ENCODE results near the gene ATG4A.

- TF ChIP-seq CTCF (IDR thresholded peaks at IDR 0.05; ENCODE audit: low read depth, low read length) (no peak), POLR2A (IDR thresholded peaks at IDR 0.05; ENCODE audit: extremely low read depth, insufficient read length) (no peak), MYC (IDR thresholded peaks at IDR 0.05; ENCODE audit: low read depth, low read length) (no peak)
Measured at GRCh38 chrX:108087792-108088191, 3.8 kb upstream of the ATG4A start.

Data from NB4 (cell line).